ENCODE measurements around the gene KPNA6. TPM values are rescaled to one million over a fixed set of nuclear protein-coding genes. Genes with fewer than 3 reads are reported as not detected.

Gene KPNA6
- total and polyA plus RNA-seq, 9 of the 15 experiments (the other 6 are each of a cell fraction or from before 2014, with no cell fraction given), result 20.1 to 54.6 (median 32.2) TPM

DNA sequence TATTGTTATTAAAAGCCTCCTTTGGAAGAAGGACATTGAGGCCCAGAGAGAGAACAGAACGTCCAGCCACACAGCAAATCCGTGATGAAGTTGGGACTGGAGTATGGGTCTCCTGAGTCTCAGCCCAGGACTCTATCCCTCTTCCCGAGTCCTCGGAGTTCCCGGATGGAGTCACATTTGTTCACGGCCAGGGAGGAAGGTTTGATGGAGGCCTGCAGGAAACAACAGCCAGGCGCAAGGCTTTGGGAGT lies 71.3 kb downstream of the KPNA6 start:
- ATAC-seq, result no peak; the same call in 2 of the 3 replicates
- BruUV-seq (replicated peaks), result TSS peak; percentile 95
- no peak for FAIRE-seq
- TF ChIP-seq, protein P1, sequence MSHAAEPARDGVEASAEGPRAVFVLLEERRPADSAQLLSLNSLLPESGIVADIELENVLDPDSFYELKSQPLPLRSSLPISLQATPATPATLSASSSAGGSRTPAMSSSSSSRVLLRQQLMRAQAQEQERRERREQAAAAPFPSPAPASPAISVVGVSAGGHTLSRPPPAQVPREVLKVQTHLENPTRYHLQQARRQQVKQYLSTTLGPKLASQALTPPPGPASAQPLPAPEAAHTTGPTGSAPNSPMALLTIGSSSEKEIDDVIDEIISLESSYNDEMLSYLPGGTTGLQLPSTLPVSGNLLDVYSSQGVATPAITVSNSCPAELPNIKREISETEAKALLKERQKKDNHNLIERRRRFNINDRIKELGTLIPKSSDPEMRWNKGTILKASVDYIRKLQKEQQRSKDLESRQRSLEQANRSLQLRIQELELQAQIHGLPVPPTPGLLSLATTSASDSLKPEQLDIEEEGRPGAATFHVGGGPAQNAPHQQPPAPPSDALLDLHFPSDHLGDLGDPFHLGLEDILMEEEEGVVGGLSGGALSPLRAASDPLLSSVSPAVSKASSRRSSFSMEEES (CRISPR knock-in tag; IDR thresholded peaks at IDR 0.05), result no peak; the same call in 1 of the 2 replicates
- TF ChIP-seq TBP (optimal IDR thresholded peaks at IDR 0.05; ENCODE audit: low read depth, low read length) (no peak), ZNF212 (CRISPR knock-in tag; IDR thresholded peaks at IDR 0.05) (no peak), FOXJ2 (tag; IDR thresholded peaks at IDR 0.05) (0 out of 2 replicates have a peak, but pooled peaks have one; percentile 64), KAT7 (CRISPR knock-in tag; IDR thresholded peaks at IDR 0.05; ENCODE audit: borderline replicate concordance) (no peak), CBX3 (IDR thresholded peaks at IDR 0.05; ENCODE audit: borderline replicate concordance in 1 of 2, low read length in 2 of 2) (no peak), RFX1 (IDR thresholded peaks at IDR 0.05) (no peak), MTF1 (CRISPR knock-in tag; IDR thresholded peaks at IDR 0.05; ENCODE audit: borderline replicate concordance) (peak; percentile 70; the same call in 1 of the 2 replicates), ZNF24 (IDR thresholded peaks at IDR 0.05) (no peak), TSC22D4 (tag; IDR thresholded peaks at IDR 0.05) (no peak), STAT5B (CRISPR knock-in tag; IDR thresholded peaks at IDR 0.05) (no peak), NFATC3 (IDR thresholded peaks at IDR 0.05) (no peak), GMEB1 (CRISPR knock-in tag; IDR thresholded peaks at IDR 0.05) (no peak), ZNF668 (CRISPR knock-in tag; IDR thresholded peaks at IDR 0.05) (no peak), SRSF1 (IDR thresholded peaks at IDR 0.05; ENCODE audit: low read depth, low read length) (no peak), CREB3L1 (IDR thresholded peaks at IDR 0.05; ENCODE audit: borderline replicate concordance, low read depth) (no peak), SMARCE1 (IDR thresholded peaks at IDR 0.05) (no peak), ZNF57 (CRISPR knock-in tag; IDR thresholded peaks at IDR 0.05) (0 out of 2 replicates have a peak, but pooled peaks have one; percentile 59)
- TF ChIP-seq, protein P2, sequence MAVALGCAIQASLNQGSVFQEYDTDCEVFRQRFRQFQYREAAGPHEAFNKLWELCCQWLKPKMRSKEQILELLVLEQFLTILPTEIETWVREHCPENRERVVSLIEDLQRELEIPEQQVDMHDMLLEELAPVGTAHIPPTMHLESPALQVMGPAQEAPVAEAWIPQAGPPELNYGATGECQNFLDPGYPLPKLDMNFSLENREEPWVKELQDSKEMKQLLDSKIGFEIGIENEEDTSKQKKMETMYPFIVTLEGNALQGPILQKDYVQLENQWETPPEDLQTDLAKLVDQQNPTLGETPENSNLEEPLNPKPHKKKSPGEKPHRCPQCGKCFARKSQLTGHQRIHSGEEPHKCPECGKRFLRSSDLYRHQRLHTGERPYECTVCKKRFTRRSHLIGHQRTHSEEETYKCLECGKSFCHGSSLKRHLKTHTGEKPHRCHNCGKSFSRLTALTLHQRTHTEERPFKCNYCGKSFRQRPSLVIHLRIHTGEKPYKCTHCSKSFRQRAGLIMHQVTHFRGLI (CRISPR knock-in tag; IDR thresholded peaks at IDR 0.05), result 0 out of 2 replicates have a peak, but pooled peaks have one; percentile 59

More for the DNA sequence above, 71.3 kb downstream of the KPNA6 start:
- H3K9me1 ChIP-seq (ENCODE audit: control insufficient read depth, insufficient read depth, low read length), result no peaks in the 10 kb centered on the region
- H4K20me1 ChIP-seq (replicated peaks; ENCODE audit: control insufficient read depth, insufficient read depth, low read length), result no peaks in the 10 kb centered on the region; the same call in 1 of the 2 replicates
- no peaks in the 10 kb centered on the region for H3K9me3 ChIP-seq (replicated peaks; ENCODE audit: control insufficient read depth, insufficient read depth, low read depth, low read length)
- POLR2A ChIA-PET, result interaction anchor here (0.6 to 11.6 kb wide), 25 partner anchors 9 to 1991 kb away, joined by 3 to 201 read pairs (median 4); partner anchors contain the start of genes CCDC28B, KPNA6 and MARCKSL1
- H3K79me2 ChIP-seq (ENCODE audit: control insufficient read depth, insufficient read depth, low read length), result peaks cover 44% of the 10 kb centered on the region
- H3K4me2 ChIP-seq (ENCODE audit: insufficient read depth, low read length), result peak overlapping the region; percentile 92
- H3K4me3 ChIP-seq, result peak overlapping the region; percentile 77
- H3K27ac ChIP-seq (ENCODE audit: extremely low read depth, low read depth, low read length), result peak overlapping the region; percentile 89
- no peak for DNase-seq (ENCODE audit: extremely low read depth in 1 of 4, low spot score in 3 of 4)
- peaks cover 25 to 30% of the 10 kb centered on the region in 2 experiments for H3K4me1 ChIP-seq (replicated peaks in 1 of 2; ENCODE audit: control insufficient read depth in 2 of 2, insufficient read depth in 2 of 2, low read length in 2 of 2)
- intact Hi-C loops (cut with micrococcal nuclease) (loop anchor here (2.0 to 5.0 kb wide), 2 partner anchors 72 to 106 kb away; partner anchors contain the start of genes KPNA6 and TMEM39B), in situ Hi-C loops (cut with MboI) (no loop called here)
- H3K36me3 ChIP-seq (ENCODE audit: control insufficient read depth, insufficient read depth, low read length), result peaks cover 38% of the 10 kb centered on the region
- H3K27me3 ChIP-seq (ENCODE audit: control insufficient read depth in 2 of 2, insufficient read depth in 2 of 2, low read length in 2 of 2), result no peaks in the 10 kb centered on the region
- H3K9ac ChIP-seq (ENCODE audit: insufficient read depth in 1 of 2, low read depth in 2 of 2, low read length in 2 of 2), result peak overlapping the region; percentile 94 to 97
- CTCF ChIA-PET (ENCODE audit: low intra/inter-chr PET ratio), result interaction anchor here (1.2 kb wide), 1 partner anchor 49 kb away, joined by 3 read pairs; no protein-coding TSS in a partner anchor
- 6% methylated on average over 7 of the region's 7 CpGs for WGBS (ENCODE audit: insufficient coverage, low coverage, missing lambda C conversion rate)
- H2AFZ ChIP-seq (ENCODE audit: low read depth, low read length), result peak overlapping the region; percentile 97
